ENCODE results near the gene PANK4.
A peak's percentile ranks its signal among the peaks of the same experiment; 100 is the strongest.

The PANK4 gene

GRCh38 chr1:2483970-2484369, 42.4 kb downstream of the PANK4 start:
- TF ChIP-seq JUND (IDR thresholded peaks at IDR 0.05; ENCODE audit: low read depth), result no peak
- in situ Hi-C loops (cut with HindIII; ENCODE audit: low pct_unique_long_range_greater_than_20kb, low sequenced_read_pairs), result no loop called here

GRCh38 chr1:2483026-2483425, 43.4 kb downstream of the PANK4 start:
- TF ChIP-seq JUND (IDR thresholded peaks at IDR 0.05; ENCODE audit: low read depth), result no peak
- in situ Hi-C loops (cut with HindIII; ENCODE audit: low pct_unique_long_range_greater_than_20kb, low sequenced_read_pairs), result no loop called here
- no peak for DNase-seq (ENCODE audit: low read depth in 1 of 2, low spot score in 1 of 2)

More at GRCh38 chr1:2483970-2484369, 42.4 kb downstream of the PANK4 start:
- DNase-seq (ENCODE audit: low read depth in 1 of 2, low spot score in 1 of 2), result no peak

GRCh38 chr1:2482588-2482987, 43.8 kb downstream of the PANK4 start:
- no peak for TF ChIP-seq JUND (IDR thresholded peaks at IDR 0.05; ENCODE audit: low read depth)
- DNase-seq (ENCODE audit: low read depth in 1 of 2, low spot score in 1 of 2), result peak in 1 of 2 experiments; percentile 24
- in situ Hi-C loops (cut with HindIII; ENCODE audit: low pct_unique_long_range_greater_than_20kb, low sequenced_read_pairs), result no loop called here

GRCh38 chr1:2481885-2482284, 44.5 kb downstream of the PANK4 start:
- no peak for DNase-seq (ENCODE audit: low read depth in 1 of 2, low spot score in 1 of 2)
- no peak for TF ChIP-seq JUND (IDR thresholded peaks at IDR 0.05; ENCODE audit: low read depth)
- in situ Hi-C loops (cut with HindIII; ENCODE audit: low pct_unique_long_range_greater_than_20kb, low sequenced_read_pairs), result no loop called here

GRCh38 chr1:2480986-2481364, 45.4 kb downstream of the PANK4 start:
- in situ Hi-C loops (cut with HindIII; ENCODE audit: low pct_unique_long_range_greater_than_20kb, low sequenced_read_pairs), result no loop called here
- no peak for DNase-seq (ENCODE audit: low read depth in 1 of 2, low spot score in 1 of 2)
- no peak for TF ChIP-seq JUND (IDR thresholded peaks at IDR 0.05; ENCODE audit: low read depth)

GRCh38 chr1:2480236-2480985, 46.0 kb downstream of the PANK4 start:
- no peak for TF ChIP-seq JUND (IDR thresholded peaks at IDR 0.05; ENCODE audit: low read depth)
- no peak for DNase-seq (ENCODE audit: low read depth in 1 of 2, low spot score in 1 of 2)
- in situ Hi-C loops (cut with HindIII; ENCODE audit: low pct_unique_long_range_greater_than_20kb, low sequenced_read_pairs), result no loop called here

GRCh38 chr1:2479618-2480017, 46.8 kb downstream of the PANK4 start:
- in situ Hi-C loops (cut with HindIII; ENCODE audit: low pct_unique_long_range_greater_than_20kb, low sequenced_read_pairs), result no loop called here
- no peak for DNase-seq (ENCODE audit: low read depth in 1 of 2, low spot score in 1 of 2)
- TF ChIP-seq JUND (IDR thresholded peaks at IDR 0.05; ENCODE audit: low read depth), result no peak

GRCh38 chr1:2479186-2479585, 47.2 kb downstream of the PANK4 start:
- in situ Hi-C loops (cut with HindIII; ENCODE audit: low pct_unique_long_range_greater_than_20kb, low sequenced_read_pairs), result no loop called here
- no peak for DNase-seq (ENCODE audit: low read depth in 1 of 2, low spot score in 1 of 2)
- no peak for TF ChIP-seq JUND (IDR thresholded peaks at IDR 0.05; ENCODE audit: low read depth)

GRCh38 chr1:2477791-2478499, 48.5 kb downstream of the PANK4 start:
- in situ Hi-C loops (cut with HindIII; ENCODE audit: low pct_unique_long_range_greater_than_20kb, low sequenced_read_pairs), result no loop called here
- no peak for DNase-seq (ENCODE audit: low read depth in 1 of 2, low spot score in 1 of 2)
- no peak for TF ChIP-seq JUND (IDR thresholded peaks at IDR 0.05; ENCODE audit: low read depth)

GRCh38 chr1:2477309-2477708, 49.1 kb downstream of the PANK4 start:
- no peak for TF ChIP-seq JUND (IDR thresholded peaks at IDR 0.05; ENCODE audit: low read depth)
- in situ Hi-C loops (cut with HindIII; ENCODE audit: low pct_unique_long_range_greater_than_20kb, low sequenced_read_pairs), result no loop called here
- no peak for DNase-seq (ENCODE audit: low read depth in 1 of 2, low spot score in 1 of 2)

- no peak for DNase-seq (ENCODE audit: low read depth in 1 of 2, low spot score in 1 of 2)
- in situ Hi-C loops (cut with HindIII; ENCODE audit: low pct_unique_long_range_greater_than_20kb, low sequenced_read_pairs), result no loop called here
- TF ChIP-seq JUND (IDR thresholded peaks at IDR 0.05; ENCODE audit: low read depth), result no peak
Observed at GRCh38 chr1:2476061-2476999, 50.1 kb downstream of the PANK4 start, which contains the start of gene PLCH2. Gene PLCH2, plus strand, starts transcription at chr1:2476289. Its CDS starts 300 bp downstream, at chr1:2476589.

GRCh38 chr1:2475571-2475970, 50.8 kb downstream of the PANK4 start:
- no peak for DNase-seq (ENCODE audit: low read depth in 1 of 2, low spot score in 1 of 2)
- no peak for TF ChIP-seq JUND (IDR thresholded peaks at IDR 0.05; ENCODE audit: low read depth)
- in situ Hi-C loops (cut with HindIII; ENCODE audit: low pct_unique_long_range_greater_than_20kb, low sequenced_read_pairs), result no loop called here
